Ovary (tissue), 3 donors: ENCODE results near the gene MME.

Experiments used
- CTCF ChIP-seq, 3 donors: fragments of 450-650 bp in 2 of 3; fragments of 200-600 bp in 1 of 3; IDR thresholded peaks; one replicate each; pipeline versions ENCODE4 v1.5.1 to v1.8.0; 2016 to 2022; ENCODE audit warnings: antibody characterized with exemption in 3 of 3, mild to moderate bottlenecking in 1 of 3
- EP300 ChIP-seq: sonication (generic); formaldehyde crosslinking; IDR thresholded peaks from one replicate; pipeline ENCODE4 v1.6.1; 2017; ENCODE audit warnings: antibody characterized with exemption
- donor health status: DM: no; HTN: no; CAD: no.

- TF ChIP-seq EP300 (no peak), CTCF (IDR thresholded peaks at IDR 0.05) (no peak)
Observed at GRCh38 chr3:155169197-155169596, 89.1 kb downstream of the MME start.
